ENCODE measurements around the gene SPAG16.

- no peak for TF ChIP-seq TCF12 (IDR thresholded peaks at IDR 0.05)
- TF ChIP-seq TCF12 (CRISPR knock-in tag; IDR thresholded peaks at IDR 0.05), result no peak
- no peak for TF ChIP-seq KLF13 (CRISPR knock-in tag; IDR thresholded peaks at IDR 0.05)
- TF ChIP-seq, protein P1, sequence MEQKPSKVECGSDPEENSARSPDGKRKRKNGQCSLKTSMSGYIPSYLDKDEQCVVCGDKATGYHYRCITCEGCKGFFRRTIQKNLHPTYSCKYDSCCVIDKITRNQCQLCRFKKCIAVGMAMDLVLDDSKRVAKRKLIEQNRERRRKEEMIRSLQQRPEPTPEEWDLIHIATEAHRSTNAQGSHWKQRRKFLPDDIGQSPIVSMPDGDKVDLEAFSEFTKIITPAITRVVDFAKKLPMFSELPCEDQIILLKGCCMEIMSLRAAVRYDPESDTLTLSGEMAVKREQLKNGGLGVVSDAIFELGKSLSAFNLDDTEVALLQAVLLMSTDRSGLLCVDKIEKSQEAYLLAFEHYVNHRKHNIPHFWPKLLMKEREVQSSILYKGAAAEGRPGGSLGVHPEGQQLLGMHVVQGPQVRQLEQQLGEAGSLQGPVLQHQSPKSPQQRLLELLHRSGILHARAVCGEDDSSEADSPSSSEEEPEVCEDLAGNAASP (CRISPR knock-in tag; IDR thresholded peaks at IDR 0.05; ENCODE audit: borderline replicate concordance), result no peak
- no peak for TF ChIP-seq ZBTB20 (CRISPR knock-in tag; IDR thresholded peaks at IDR 0.05; ENCODE audit: borderline replicate concordance, low read depth)
- TF ChIP-seq TAF1 (CRISPR knock-in tag; IDR thresholded peaks at IDR 0.05), result no peak
- no peak for TF ChIP-seq CTCF (CRISPR knock-in tag; IDR thresholded peaks at IDR 0.05)
- no peak for TF ChIP-seq KDM5A (IDR thresholded peaks at IDR 0.05; ENCODE audit: borderline replicate concordance, low read length)
- TF ChIP-seq ZFP1 (CRISPR knock-in tag; IDR thresholded peaks at IDR 0.05), result no peak
- TF ChIP-seq ZBTB2 (CRISPR knock-in tag; IDR thresholded peaks at IDR 0.05; ENCODE audit: low read depth), result no peak
- TF ChIP-seq, protein P2, sequence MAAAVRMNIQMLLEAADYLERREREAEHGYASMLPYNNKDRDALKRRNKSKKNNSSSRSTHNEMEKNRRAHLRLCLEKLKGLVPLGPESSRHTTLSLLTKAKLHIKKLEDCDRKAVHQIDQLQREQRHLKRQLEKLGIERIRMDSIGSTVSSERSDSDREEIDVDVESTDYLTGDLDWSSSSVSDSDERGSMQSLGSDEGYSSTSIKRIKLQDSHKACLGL (CRISPR knock-in tag; IDR thresholded peaks at IDR 0.05), result no peak
- TF ChIP-seq, protein P3, sequence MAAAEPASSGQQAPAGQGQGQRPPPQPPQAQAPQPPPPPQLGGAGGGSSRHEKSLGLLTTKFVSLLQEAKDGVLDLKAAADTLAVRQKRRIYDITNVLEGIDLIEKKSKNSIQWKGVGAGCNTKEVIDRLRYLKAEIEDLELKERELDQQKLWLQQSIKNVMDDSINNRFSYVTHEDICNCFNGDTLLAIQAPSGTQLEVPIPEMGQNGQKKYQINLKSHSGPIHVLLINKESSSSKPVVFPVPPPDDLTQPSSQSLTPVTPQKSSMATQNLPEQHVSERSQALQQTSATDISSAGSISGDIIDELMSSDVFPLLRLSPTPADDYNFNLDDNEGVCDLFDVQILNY (CRISPR knock-in tag; conservative IDR thresholded peaks at IDR 0.05), result no peak
Measured at GRCh38 chr2:214277880-214278279, 993.6 kb downstream of the SPAG16 start.
